Caco-2 (cell line): Measurements from ENCODE around the gene TMEM234. TPM values are rescaled to one million over a fixed set of nuclear protein-coding genes. Genes with fewer than 3 reads are reported as not detected.
A peak's percentile ranks its signal among the peaks of the same experiment; 100 is the strongest.

Experiments
- BruUV-seq: library from RNA; stranded (reverse); fragments of 400-500 nt; replicated peaks from 2 replicates; lab custom pipeline; 2021; lab: Mats Ljungman, UMichigan
- CTCF ChIA-PET: fragments of 300-600 bp; sonication (Branson Sonifier 250); formaldehyde crosslinking; loops from one replicate; lab custom pipeline; 2022; ENCODE audit warnings: antibody characterized with exemption; lab: Charles Lee
- POLR2A ChIA-PET: fragments of 300-600 bp; sonication (Branson Sonifier 250); formaldehyde crosslinking; loops from one replicate; lab custom pipeline; 2022; ENCODE audit warnings: antibody characterized with exemption; lab: Charles Lee
- DNase-seq, 2 experiments: peaks; one replicate each; pipeline versions ENCODE4 v3.0.0 to v3.0.0-alpha.2; 2020 to 2022
- H3K27me3 ChIP-seq: replicated peaks from 2 replicates; pipeline ENCODE4 v1.6.0; 2011; ENCODE audit warnings: low read length; ENCODE audit not compliant: control insufficient read depth, insufficient read depth
- H3K36me3 ChIP-seq: 2 replicates; pipeline ENCODE4 v1.5.1; 2011; ENCODE audit warnings: low read length; ENCODE audit not compliant: control insufficient read depth, insufficient read depth
- H3K4me1 ChIP-seq: fragments of 250-450 bp; sonication (Bioruptor Pico); 2 replicates; pipeline ENCODE4 v1.5.1; 2020; ENCODE audit warnings: mild to moderate bottlenecking
- H3K4me3 ChIP-seq: 2 replicates; pipeline ENCODE4 v1.5.1; 2011; ENCODE audit warnings: low read depth, mild to moderate bottlenecking, control low read depth, low read length
- H3K9me3 ChIP-seq: fragments of 250-450 bp; sonication (Bioruptor Pico); 2 replicates; pipeline ENCODE4 v1.5.1; 2020; ENCODE audit warnings: mild to moderate bottlenecking, moderate library complexity
- H3K27ac Mint-ChIP-seq: one replicate; pipeline ENCODE4 v1.8.0; 2022; ENCODE audit warnings: mixed read lengths; ENCODE audit not compliant: unreplicated experiment
- H3K27me3 Mint-ChIP-seq: one replicate; pipeline ENCODE4 v1.8.0; 2022; ENCODE audit warnings: mixed read lengths; ENCODE audit not compliant: insufficient read depth, unreplicated experiment
- H3K36me3 Mint-ChIP-seq: one replicate; pipeline ENCODE4 v1.8.0; 2022; ENCODE audit warnings: mild to moderate bottlenecking, mixed read lengths; ENCODE audit not compliant: insufficient read depth, unreplicated experiment
- H3K4me1 Mint-ChIP-seq: one replicate; pipeline ENCODE4 v1.8.0; 2022; ENCODE audit warnings: low read depth, mixed read lengths; ENCODE audit not compliant: unreplicated experiment
- H3K4me3 Mint-ChIP-seq: one replicate; pipeline ENCODE4 v1.8.0; 2022; ENCODE audit warnings: mild to moderate bottlenecking, moderate library complexity, mixed read lengths; ENCODE audit not compliant: unreplicated experiment
- H3K9me3 Mint-ChIP-seq: one replicate; pipeline ENCODE4 v1.8.0; 2022; ENCODE audit warnings: mixed read lengths; ENCODE audit not compliant: unreplicated experiment
- CTCF ChIP-seq, 2 experiments: fragments of 200-600 bp in 1 of 2; IDR thresholded peaks; 1 replicate in 1 of 2; 2 replicates in 1 of 2; pipeline versions ENCODE4 v1.5.1 to v1.8.0; 2011 to 2022; ENCODE audit warnings: antibody characterized with exemption in 1 of 2, control low read depth in 1 of 2, inconsistent platforms in 1 of 2, low read depth in 1 of 2, low read length in 1 of 2, mild to moderate bottlenecking in 1 of 2, moderate library complexity in 1 of 2; ENCODE audit not compliant: insufficient read depth in 1 of 2, severe bottlenecking in 1 of 2, unreplicated experiment in 1 of 2
- intact Hi-C: fragments of 100-400 bp; cut with micrococcal nuclease; formaldehyde crosslinking; loops from one replicate; pipeline ENCODE4 v1.10.0; 2022; ENCODE audit not compliant: unreplicated experiment
- total RNA-seq: library from RNA; stranded (reverse); gene quantifications from 2 replicates; pipeline ENCODE4 v1.2.3, GENCODE V29; 2022

The TMEM234 gene
- total RNA-seq, 1 experiment from 2014 or later = 11.5 TPM

- TF ChIP-seq CTCF (IDR thresholded peaks at IDR 0.05; ENCODE audit: insufficient read depth in 1 of 2, low read depth in 1 of 2, low read length in 1 of 2, severe bottlenecking in 1 of 2, unreplicated experiment in 1 of 2) = peak; percentile 23 to 25
- H3K27me3 Mint-ChIP-seq = no peaks in the 10 kb centered on the region
- H3K9me3 ChIP-seq = no peaks in the 10 kb centered on the region
- ChIA-PET POLR2A (interaction anchor here (0.6 kb wide), 1 partner anchor 9 kb away, joined by 3 read pairs; no protein-coding TSS in a partner anchor), CTCF (no interaction called here)
- no peaks in the 10 kb centered on the region for H3K36me3 Mint-ChIP-seq
- H3K4me3 Mint-ChIP-seq = no peak overlapping the region
- no peaks in the 10 kb centered on the region for H3K9me3 Mint-ChIP-seq
- peak; percentile 47 to 48 for DNase-seq
- no peaks in the 10 kb centered on the region for H3K27me3 ChIP-seq
- intact Hi-C loops = no loop called here
- H3K4me1 Mint-ChIP-seq = no peaks in the 10 kb centered on the region
- H3K27ac Mint-ChIP-seq = no peak overlapping the region
- no peaks in the 10 kb centered on the region for H3K4me1 ChIP-seq
- no peak overlapping the region for H3K4me3 ChIP-seq
- no TSS peak for BruUV-seq
- no peaks in the 10 kb centered on the region for H3K36me3 ChIP-seq
Measured at GRCh38 chr1:32247983-32248889, 26.1 kb upstream of the TMEM234 start.

GRCh38 chr1:32247452-32247851 is 25.3 kb upstream of the TMEM234 start:
- no peak for TF ChIP-seq CTCF (IDR thresholded peaks at IDR 0.05; ENCODE audit: insufficient read depth in 1 of 2, low read depth in 1 of 2, low read length in 1 of 2, severe bottlenecking in 1 of 2, unreplicated experiment in 1 of 2)
- Mint-ChIP-seq H3K27me3 (no peaks in the 10 kb centered on the region), H3K36me3 (no peaks in the 10 kb centered on the region), H3K9me3 (no peaks in the 10 kb centered on the region), H3K4me3 (no peak overlapping the region), H3K27ac (no peak overlapping the region), H3K4me1 (no peaks in the 10 kb centered on the region)
- Histone ChIP-seq H3K9me3 (no peaks in the 10 kb centered on the region), H3K4me1 (no peaks in the 10 kb centered on the region), H3K27me3 (no peaks in the 10 kb centered on the region), H3K36me3 (no peaks in the 10 kb centered on the region), H3K4me3 (no peak overlapping the region)
- BruUV-seq = no TSS peak
- CTCF ChIA-PET = no interaction called here
- DNase-seq = no peak
- intact Hi-C loops = no loop called here
- POLR2A ChIA-PET = no interaction called here

GRCh38 chr1:32246888-32247273 is 24.7 kb upstream of the TMEM234 start, which contains the start of gene FAM167B:
Gene FAM167B, plus strand, starts transcription at chr1:32247222. Its CDS starts 200 bp downstream, at chr1:32247422.
- H3K27ac Mint-ChIP-seq = no peak within 1 kb of the TSS
- no peaks in the 10 kb centered on the region for H3K27me3 Mint-ChIP-seq
- no peaks in the 10 kb centered on the region for H3K9me3 ChIP-seq
- no peaks in the 10 kb centered on the region for H3K4me1 Mint-ChIP-seq
- BruUV-seq = no TSS peak
- no peak for DNase-seq
- H3K4me3 Mint-ChIP-seq = no peak within 1 kb of the TSS
- no peaks in the 10 kb centered on the region for H3K27me3 ChIP-seq
- ChIA-PET CTCF (no interaction called here), POLR2A (no interaction called here)
- no peaks in the 10 kb centered on the region for H3K9me3 Mint-ChIP-seq
- no peaks in the 10 kb centered on the region for H3K36me3 Mint-ChIP-seq
- no peaks in the 10 kb centered on the region for H3K36me3 ChIP-seq
- H3K4me1 ChIP-seq = no peaks in the 10 kb centered on the region
- no peak for TF ChIP-seq CTCF (IDR thresholded peaks at IDR 0.05; ENCODE audit: insufficient read depth in 1 of 2, low read depth in 1 of 2, low read length in 1 of 2, severe bottlenecking in 1 of 2, unreplicated experiment in 1 of 2)
- intact Hi-C loops = no loop called here
- H3K4me3 ChIP-seq = no peak within 1 kb of the TSS
